Measurements from ENCODE around the gene AP2S1.

The AP2S1 gene

DNA sequence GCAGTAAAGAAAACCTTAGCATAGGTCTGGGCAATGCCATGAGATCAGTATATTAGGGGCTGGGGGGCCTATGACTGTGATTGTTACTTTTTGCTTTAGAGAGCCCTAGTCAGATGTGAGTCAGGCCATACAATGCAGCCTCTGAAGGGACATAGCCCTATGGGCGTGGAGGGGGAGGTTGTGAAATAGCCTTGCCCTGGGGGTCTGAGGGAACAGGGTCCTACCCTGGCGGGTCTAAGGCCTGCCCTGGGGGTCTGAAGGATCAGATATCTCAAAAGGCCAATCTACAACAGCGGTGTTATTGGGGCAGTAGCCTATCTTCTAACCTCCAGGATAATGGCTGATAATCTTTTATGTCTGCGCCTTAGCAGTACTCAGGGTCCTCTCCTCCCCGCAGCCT, 48.5 kb downstream of the AP2S1 start:
- Histone ChIP-seq H3K79me2 (ENCODE audit: low read length) (no peaks in the 10 kb centered on the region), H3K9me3 (ENCODE audit: insufficient read depth, low read length) (no peaks in the 10 kb centered on the region)

GRCh38 chr19:46798713-46799112, 51.9 kb downstream of the AP2S1 start:
- 0 out of 2 replicates have a peak, but pooled peaks cover 4% of the 10 kb centered on the region for H3K4me1 ChIP-seq (ENCODE audit: low read length)
- no peak overlapping the region for H3K4me3 ChIP-seq (ENCODE audit: low read length)
- H3K36me3 ChIP-seq (replicated peaks; ENCODE audit: low read depth, low read length), result no peaks in the 10 kb centered on the region
- no peaks in the 10 kb centered on the region for H4K20me1 ChIP-seq (ENCODE audit: insufficient read depth, low read length)
- H3K4me2 ChIP-seq (ENCODE audit: low read length), result no peak overlapping the region
- no peak overlapping the region for H3K27ac ChIP-seq (ENCODE audit: low read length)
- H3K79me2 ChIP-seq (ENCODE audit: low read length), result no peaks in the 10 kb centered on the region
- no peak overlapping the region for H2AFZ ChIP-seq (ENCODE audit: low read depth, low read length)
- 0 out of 2 replicates have a peak, but pooled peaks cover 2% of the 10 kb centered on the region for H3K27me3 ChIP-seq (ENCODE audit: low read depth, low read length)
- H3K9me3 ChIP-seq (ENCODE audit: insufficient read depth, low read length), result no peaks in the 10 kb centered on the region
- TF ChIP-seq EZH2phosphoT487 (IDR thresholded peaks at IDR 0.05; ENCODE audit: low read depth) (no peak), CTCF (IDR thresholded peaks at IDR 0.05; ENCODE audit: low read depth, low read length) (no peak)
- no peak overlapping the region for H3K9ac ChIP-seq (ENCODE audit: low read length)

More for the DNA sequence above, 48.5 kb downstream of the AP2S1 start:
- Histone ChIP-seq H4K20me1 (ENCODE audit: insufficient read depth, low read length) (no peaks in the 10 kb centered on the region), H3K4me1 (ENCODE audit: low read length) (0 out of 2 replicates have a peak, but pooled peaks cover 4% of the 10 kb centered on the region), H3K9ac (ENCODE audit: low read length) (no peak overlapping the region), H3K27ac (ENCODE audit: low read length) (no peak overlapping the region), H3K36me3 (replicated peaks; ENCODE audit: low read depth, low read length) (no peaks in the 10 kb centered on the region), H3K4me3 (ENCODE audit: low read length) (no peak overlapping the region), H2AFZ (ENCODE audit: low read depth, low read length) (no peak overlapping the region), H3K27me3 (ENCODE audit: low read depth, low read length) (no peaks in the 10 kb centered on the region), H3K4me2 (ENCODE audit: low read length) (no peak overlapping the region)
- no peak for TF ChIP-seq CTCF (IDR thresholded peaks at IDR 0.05; ENCODE audit: low read depth, low read length)
- TF ChIP-seq EZH2phosphoT487 (IDR thresholded peaks at IDR 0.05; ENCODE audit: low read depth), result no peak

DNA sequence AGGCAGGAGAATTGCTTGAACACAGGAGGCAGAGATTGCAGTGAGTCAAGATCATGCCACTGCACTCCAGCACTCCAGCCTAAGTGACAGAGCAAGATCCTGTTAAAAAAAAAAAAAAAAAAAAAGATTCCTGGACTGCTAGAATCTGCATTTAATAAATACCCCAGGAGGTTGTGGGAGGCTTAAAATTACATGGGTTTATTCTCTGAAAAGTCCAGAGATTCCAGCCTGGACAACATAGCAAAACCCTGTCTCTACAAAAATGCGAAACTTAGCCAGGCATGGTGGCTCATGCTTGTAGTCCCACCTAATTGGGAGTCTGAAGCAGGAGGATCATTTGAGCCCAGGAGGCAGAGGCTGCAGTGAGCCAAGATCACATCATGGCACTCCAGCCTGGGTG, 52.8 kb downstream of the AP2S1 start:
- Histone ChIP-seq H3K36me3 (replicated peaks; ENCODE audit: low read depth, low read length) (no peaks in the 10 kb centered on the region), H2AFZ (ENCODE audit: low read depth, low read length) (no peak overlapping the region), H3K9ac (ENCODE audit: low read length) (no peak overlapping the region), H3K79me2 (ENCODE audit: low read length) (no peaks in the 10 kb centered on the region), H3K27me3 (ENCODE audit: low read depth, low read length) (0 out of 2 replicates have a peak, but pooled peaks cover 2% of the 10 kb centered on the region), H3K9me3 (ENCODE audit: insufficient read depth, low read length) (no peaks in the 10 kb centered on the region), H3K4me2 (ENCODE audit: low read length) (no peak overlapping the region), H3K4me3 (ENCODE audit: low read length) (no peak overlapping the region), H4K20me1 (ENCODE audit: insufficient read depth, low read length) (no peaks in the 10 kb centered on the region), H3K27ac (ENCODE audit: low read length) (no peak overlapping the region), H3K4me1 (ENCODE audit: low read length) (no peaks in the 10 kb centered on the region)
- TF ChIP-seq EZH2phosphoT487 (IDR thresholded peaks at IDR 0.05; ENCODE audit: low read depth), result no peak
- no peak for TF ChIP-seq CTCF (IDR thresholded peaks at IDR 0.05; ENCODE audit: low read depth, low read length)

DNA sequence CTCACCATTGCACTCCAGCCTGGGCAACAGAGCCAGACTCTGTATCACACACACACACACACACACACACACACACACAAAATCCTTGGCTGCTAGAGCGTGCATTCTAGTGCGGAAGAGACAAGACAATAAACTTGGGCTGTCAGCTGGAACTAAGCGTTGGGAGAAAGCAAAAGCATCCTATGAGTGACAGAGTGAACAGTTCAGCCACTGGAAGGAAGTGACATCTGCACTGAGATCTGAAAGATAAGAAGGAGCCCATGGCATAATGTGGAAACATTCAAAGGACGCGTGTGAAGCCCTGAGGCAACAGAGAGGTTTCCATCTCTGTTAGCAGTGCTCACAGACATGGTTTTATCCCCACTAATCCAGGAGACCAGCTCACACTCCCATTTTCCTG, 58.7 kb downstream of the AP2S1 start:
- no peak overlapping the region for H3K4me3 ChIP-seq (ENCODE audit: low read length)
- no peaks in the 10 kb centered on the region for H4K20me1 ChIP-seq (ENCODE audit: insufficient read depth, low read length)
- peaks cover 5% of the 10 kb centered on the region for H3K36me3 ChIP-seq (replicated peaks; ENCODE audit: low read depth, low read length)
- no peak overlapping the region for H2AFZ ChIP-seq (ENCODE audit: low read depth, low read length)
- no peaks in the 10 kb centered on the region for H3K9me3 ChIP-seq (ENCODE audit: insufficient read depth, low read length)
- peaks cover 14% of the 10 kb centered on the region for H3K79me2 ChIP-seq (ENCODE audit: low read length)
- no peak overlapping the region for H3K9ac ChIP-seq (ENCODE audit: low read length)
- no peak overlapping the region for H3K4me2 ChIP-seq (ENCODE audit: low read length)
- no peak overlapping the region for H3K27ac ChIP-seq (ENCODE audit: low read length)
- TF ChIP-seq CTCF (IDR thresholded peaks at IDR 0.05; ENCODE audit: low read depth, low read length), result no peak
- no peak for TF ChIP-seq EZH2phosphoT487 (IDR thresholded peaks at IDR 0.05; ENCODE audit: low read depth)
- H3K27me3 ChIP-seq (ENCODE audit: low read depth, low read length), result peaks cover 11% of the 10 kb centered on the region; the same call in 1 of the 2 replicates
- peaks cover 6% of the 10 kb centered on the region for H3K4me1 ChIP-seq (ENCODE audit: low read length)
